Measurements from ENCODE around the gene SLC2A13.
"Not testable (repeated sequence)": the region's sequence is repeated elsewhere in the genome, so short reads cannot be mapped to it uniquely, and the experiment has no call there.

Gene SLC2A13

GRCh38 chr12:40063414-40063813 lies 42.5 kb downstream of the SLC2A13 start:
- TF ChIP-seq CTCF (IDR thresholded peaks at IDR 0.05; ENCODE audit: insufficient read depth, low read depth, low read length, missing control alignments) = no peak
- no peak overlapping the region for H3K4me3 ChIP-seq (ENCODE audit: low read depth, low read length)
- no peak for DNase-seq (ENCODE audit: low read depth)

- no peak overlapping the region for H3K4me3 ChIP-seq (ENCODE audit: low read depth, low read length)
- no peak for TF ChIP-seq CTCF (IDR thresholded peaks at IDR 0.05; ENCODE audit: insufficient read depth, low read depth, low read length, missing control alignments)
- DNase-seq (ENCODE audit: low read depth) = no peak
Measured at GRCh38 chr12:40058721-40059190, 47.1 kb downstream of the SLC2A13 start.

GRCh38 chr12:40056373-40056772 lies 49.5 kb downstream of the SLC2A13 start:
- no peak for TF ChIP-seq CTCF (IDR thresholded peaks at IDR 0.05; ENCODE audit: insufficient read depth, low read depth, low read length, missing control alignments)
- no peak overlapping the region for H3K4me3 ChIP-seq (ENCODE audit: low read depth, low read length)
- DNase-seq (ENCODE audit: low read depth) = no peak

GRCh38 chr12:40055776-40056175 lies 50.1 kb downstream of the SLC2A13 start:
- H3K4me3 ChIP-seq (ENCODE audit: low read depth, low read length) = no peak overlapping the region
- no peak for DNase-seq (ENCODE audit: low read depth)
- TF ChIP-seq CTCF (IDR thresholded peaks at IDR 0.05; ENCODE audit: insufficient read depth, low read depth, low read length, missing control alignments) = no peak

- H3K4me3 ChIP-seq (ENCODE audit: low read depth, low read length) = no peak overlapping the region
- no peak for DNase-seq (ENCODE audit: low read depth)
- no peak for TF ChIP-seq CTCF (IDR thresholded peaks at IDR 0.05; ENCODE audit: insufficient read depth, low read depth, low read length, missing control alignments)
Measured at GRCh38 chr12:40055228-40055579, 50.7 kb downstream of the SLC2A13 start.

GRCh38 chr12:40054555-40055227 lies 51.2 kb downstream of the SLC2A13 start:
- H3K4me3 ChIP-seq (ENCODE audit: low read depth, low read length) = no peak overlapping the region
- DNase-seq (ENCODE audit: low read depth) = no peak
- no peak for TF ChIP-seq CTCF (IDR thresholded peaks at IDR 0.05; ENCODE audit: insufficient read depth, low read depth, low read length, missing control alignments)

- TF ChIP-seq CTCF (IDR thresholded peaks at IDR 0.05; ENCODE audit: insufficient read depth, low read depth, low read length, missing control alignments) = no peak
- H3K4me3 ChIP-seq (ENCODE audit: low read depth, low read length) = no peak overlapping the region
- no peak for DNase-seq (ENCODE audit: low read depth)
Measured at GRCh38 chr12:40049268-40049667, 56.6 kb downstream of the SLC2A13 start.

- not testable (repeated sequence) for H3K4me3 ChIP-seq (ENCODE audit: low read depth, low read length); DNase-seq (ENCODE audit: low read depth)
Measured at GRCh38 chr12:40047002-40047401, 58.9 kb downstream of the SLC2A13 start.
